ENCODE data around the gene CDK11A. TPM values are rescaled to one million over a fixed set of nuclear protein-coding genes. Genes with fewer than 3 reads are reported as not detected.
"Not testable (repeated sequence)": the region's sequence is repeated elsewhere in the genome, so short reads cannot be mapped to it uniquely, and the experiment has no call there.

The CDK11A gene
- total RNA-seq, 1 donor from 2014 or later: 11.7 TPM

- no peak for DNase-seq
These were observed 3.0 kb downstream of the CDK11A start for GRCh38 chr1:1721201-1721600.

- DNase-seq: not testable (repeated sequence)
These were observed 8.9 kb downstream of the CDK11A start for GRCh38 chr1:1715109-1715883.

GRCh38 chr1:1707897-1708296, 16.3 kb downstream of the CDK11A start:
- not testable (repeated sequence) for DNase-seq

- DNase-seq: not testable (repeated sequence)
These were observed 16.9 kb downstream of the CDK11A start for GRCh38 chr1:1707241-1707640.

GRCh38 chr1:1705623-1706022, 18.5 kb downstream of the CDK11A start:
- not testable (repeated sequence) for DNase-seq

- DNase-seq: not testable (repeated sequence)
These were observed 19.7 kb downstream of the CDK11A start for GRCh38 chr1:1704284-1704957.

GRCh38 chr1:1703796-1704195, 20.4 kb downstream of the CDK11A start:
- no peak for DNase-seq

GRCh38 chr1:1702506-1702905, 21.7 kb downstream of the CDK11A start:
- DNase-seq: not testable (repeated sequence)

GRCh38 chr1:1700557-1700956, 23.6 kb downstream of the CDK11A start:
- DNase-seq: not testable (repeated sequence)

GRCh38 chr1:1700067-1700466, 24.1 kb downstream of the CDK11A start:
- not testable (repeated sequence) for DNase-seq

- not testable (repeated sequence) for DNase-seq
These were observed 25.1 kb downstream of the CDK11A start for GRCh38 chr1:1699061-1699460.

GRCh38 chr1:1697358-1698183, 26.6 kb downstream of the CDK11A start:
- DNase-seq: not testable (repeated sequence)

- not testable (repeated sequence) for DNase-seq
These were observed 27.5 kb downstream of the CDK11A start for GRCh38 chr1:1696431-1697357.

GRCh38 chr1:1692714-1693647, 31.2 kb downstream of the CDK11A start, which contains the start of gene SLC35E2B:
Gene SLC35E2B, minus strand, starts transcription at chr1:1692795. Its CDS starts 16,096 bp downstream, at chr1:1676699.
- DNase-seq: peak; percentile 94

GRCh38 chr1:1692324-1692713, 31.8 kb downstream of the CDK11A start:
- DNase-seq: peak; percentile 70

GRCh38 chr1:1691443-1691842, 32.7 kb downstream of the CDK11A start:
- not testable (repeated sequence) for DNase-seq

GRCh38 chr1:1689526-1689925, 34.6 kb downstream of the CDK11A start:
- DNase-seq: not testable (repeated sequence)

- no peak for DNase-seq
These were observed 36.3 kb downstream of the CDK11A start for GRCh38 chr1:1687846-1688245.

GRCh38 chr1:1684031-1684681, 40.0 kb downstream of the CDK11A start:
- DNase-seq: no peak

All from dermis blood vessel endothelial cell (primary cell).